Activated CD4-positive, alpha-beta T cell treated with anti-CD3 and anti-CD28 coated beads for 36 hours (primary cell): ENCODE data around the gene TP63. TPM values are rescaled to one million over a fixed set of nuclear protein-coding genes. Genes with fewer than 3 reads are reported as not detected.

ENCODE experiments used
- ATAC-seq: fragments of 200-7000 bp; cut with Tn5 transposase; one replicate; pipeline ENCODE4 v1.10.0; 2021; ENCODE audit warnings: mild to moderate bottlenecking, moderate library complexity
- CTCF ChIA-PET: fragments of 350-600 bp; sonication (Branson Sonifier 250); formaldehyde crosslinking; loops from one replicate; lab custom pipeline; 2021; ENCODE audit warnings: antibody characterized with exemption; lab: Charles Lee
- POLR2A ChIA-PET: fragments of 350-600 bp; sonication (Branson Sonifier 250); formaldehyde crosslinking; loops from one replicate; lab custom pipeline; 2021; ENCODE audit warnings: antibody characterized with exemption, inconsistent platforms; lab: Charles Lee
- DNase-seq: peaks from one replicate; pipeline ENCODE4 v3.0.0-alpha.2; 2020
- H3K27ac Mint-ChIP-seq: one replicate; pipeline ENCODE4 v1.8.0; 2021; ENCODE audit warnings: mixed read lengths
- H3K27me3 Mint-ChIP-seq: one replicate; pipeline ENCODE4 v1.8.0; 2021; ENCODE audit warnings: mixed read lengths
- H3K36me3 Mint-ChIP-seq: one replicate; pipeline ENCODE4 v1.8.0; 2021; ENCODE audit warnings: low read depth, mixed read lengths
- H3K4me1 Mint-ChIP-seq: one replicate; pipeline ENCODE4 v1.8.0; 2021; ENCODE audit warnings: mixed read lengths
- H3K4me3 Mint-ChIP-seq: one replicate; pipeline ENCODE4 v1.8.0; 2021; ENCODE audit warnings: mild to moderate bottlenecking, moderate library complexity, mixed read lengths
- H3K9me3 Mint-ChIP-seq: one replicate; pipeline ENCODE4 v1.8.0; 2021; ENCODE audit warnings: low read depth, mixed read lengths
- intact Hi-C, 2 experiments: fragments of 100-400 bp; cut with DNase I in 1 of 2; cut with micrococcal nuclease in 1 of 2; formaldehyde crosslinking; loops; one replicate each; pipeline versions ENCODE4 v1.14.2 to v1.15.1; 2022 to 2024; cut with DNase I, micrococcal nuclease
- total RNA-seq, 2 experiments: library from RNA; stranded (reverse); gene quantifications; one replicate each; pipeline ENCODE4 v1.2.3, GENCODE V29; 2021

Gene TP63
- total RNA-seq, 2 experiments from 2014 or later = 0.33 to 0.46 TPM

DNA sequence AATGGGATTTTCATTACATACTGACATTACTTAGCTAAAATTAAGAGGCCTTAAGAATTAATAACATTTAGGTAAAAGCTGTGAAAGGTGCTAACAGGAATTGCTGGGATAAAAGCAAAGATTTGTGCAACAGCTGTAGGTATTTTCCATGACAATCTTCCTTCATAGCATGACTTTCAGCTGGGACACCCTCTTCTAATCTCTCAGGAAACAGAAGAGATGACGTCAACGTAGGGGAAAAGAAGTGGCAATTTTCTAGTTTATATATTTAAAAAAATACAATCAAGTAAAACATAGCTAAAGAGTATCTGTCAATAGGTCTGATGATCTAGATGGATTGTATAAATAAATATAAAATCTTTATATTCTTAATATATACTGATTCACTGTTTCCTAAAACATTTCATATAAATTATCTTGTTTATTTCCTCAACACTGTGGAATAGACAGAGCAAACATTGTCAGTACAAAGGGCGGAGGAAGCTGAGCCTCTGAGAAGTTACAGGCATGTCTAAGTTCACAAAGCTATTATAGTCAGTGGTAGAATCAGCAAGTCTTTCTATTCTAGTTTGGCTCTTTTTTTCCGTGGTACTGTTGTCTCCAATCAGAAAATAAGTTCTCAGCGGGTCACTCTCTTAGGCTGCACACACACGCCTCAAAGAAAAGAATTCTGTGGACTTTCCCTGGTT, 272.5 kb downstream of the TP63 start:
- Mint-ChIP-seq H3K27me3 (peaks cover 5% of the 10 kb centered on the region), H3K27ac (no peak overlapping the region), H3K36me3 (no peaks in the 10 kb centered on the region), H3K4me1 (no peaks in the 10 kb centered on the region), H3K4me3 (no peak overlapping the region), H3K9me3 (no peaks in the 10 kb centered on the region)
- POLR2A ChIA-PET = no interaction called here
- intact Hi-C loops = no loop called here
- CTCF ChIA-PET = interaction anchor here (0.8 kb wide), 1 partner anchor 864 kb away, joined by 3 read pairs; no protein-coding TSS in a partner anchor
- no peak for ATAC-seq
- DNase-seq = no peak

DNA sequence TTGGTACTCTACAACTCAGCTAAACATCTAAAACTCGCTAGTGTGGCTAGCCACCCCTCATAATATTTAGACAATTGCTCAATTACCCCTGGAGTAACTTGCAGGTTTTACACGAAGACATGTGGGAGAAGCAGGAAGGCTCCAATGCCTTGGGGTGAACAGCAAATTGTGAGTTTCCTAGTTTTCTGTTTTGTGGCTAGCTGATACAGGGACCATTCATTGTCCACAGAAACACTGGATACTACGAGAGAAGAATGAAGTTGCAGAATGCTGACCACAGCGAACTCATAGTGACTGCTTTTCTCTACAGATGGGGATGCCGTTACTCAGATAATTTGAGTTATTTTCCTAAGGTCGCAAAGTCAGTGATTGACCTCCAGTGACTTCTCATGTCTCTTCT, 276.6 kb downstream of the TP63 start:
- Mint-ChIP-seq H3K27me3 (peaks cover 7% of the 10 kb centered on the region), H3K4me3 (no peak overlapping the region), H3K9me3 (no peaks in the 10 kb centered on the region), H3K27ac (no peak overlapping the region), H3K36me3 (no peaks in the 10 kb centered on the region), H3K4me1 (no peaks in the 10 kb centered on the region)
- CTCF ChIA-PET = interaction anchor here (0.9 kb wide), 1 partner anchor 53 kb away, joined by 3 read pairs; no protein-coding TSS in a partner anchor
- POLR2A ChIA-PET = no interaction called here
- ATAC-seq = no peak
- intact Hi-C loops = no loop called here
- DNase-seq = no peak

DNA sequence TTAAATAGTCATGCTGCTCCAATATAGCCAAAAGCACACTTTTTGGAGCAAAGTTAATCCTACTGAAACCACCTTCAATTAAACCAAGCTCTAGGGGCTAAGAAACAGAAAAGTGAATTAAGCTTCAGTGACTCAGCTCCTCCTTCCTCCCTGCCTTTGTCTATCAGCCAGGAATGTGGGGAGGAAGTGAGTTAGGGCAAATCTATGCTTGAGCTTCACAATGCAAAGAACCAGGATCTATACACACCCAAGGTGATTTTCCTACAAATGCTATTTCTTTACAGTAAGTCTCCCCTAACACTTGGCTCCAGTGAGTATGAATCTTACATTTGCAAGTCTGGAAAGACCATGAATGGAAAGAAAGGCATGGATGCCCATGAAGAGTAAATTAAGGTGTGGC, 277.5 kb downstream of the TP63 start:
- ATAC-seq (no peak), DNase-seq (no peak)
- Mint-ChIP-seq H3K27ac (no peak overlapping the region), H3K4me1 (no peaks in the 10 kb centered on the region), H3K27me3 (peaks cover 7% of the 10 kb centered on the region), H3K9me3 (no peaks in the 10 kb centered on the region), H3K36me3 (no peaks in the 10 kb centered on the region), H3K4me3 (no peak overlapping the region)
- intact Hi-C loops = no loop called here
- ChIA-PET POLR2A (interaction anchor here (0.6 kb wide), 1 partner anchor 9 kb away, joined by 3 read pairs; no protein-coding TSS in a partner anchor), CTCF (no interaction called here)

DNA sequence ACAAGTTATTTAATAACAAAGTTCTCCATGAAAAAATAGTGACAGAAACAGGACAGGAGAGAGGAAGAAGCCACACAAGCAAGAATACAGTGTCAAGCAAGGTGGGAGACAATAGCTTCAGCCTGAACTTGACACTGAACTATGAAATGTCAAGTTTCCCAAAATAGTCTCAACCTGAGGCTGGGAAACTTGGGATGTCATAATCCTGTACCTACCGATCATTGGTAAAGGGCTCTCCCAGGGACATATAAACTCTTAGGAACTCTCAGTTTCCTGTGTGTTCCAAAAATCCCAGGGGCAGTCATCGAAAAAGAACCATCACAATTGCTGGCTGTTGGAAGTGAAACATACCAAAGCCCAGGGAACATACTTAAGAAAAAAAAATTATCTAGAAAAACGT, 277.9 kb downstream of the TP63 start:
- POLR2A ChIA-PET = no interaction called here
- CTCF ChIA-PET = no interaction called here
- intact Hi-C loops = no loop called here
- Mint-ChIP-seq H3K4me3 (no peak overlapping the region), H3K9me3 (no peaks in the 10 kb centered on the region), H3K27ac (no peak overlapping the region), H3K4me1 (no peaks in the 10 kb centered on the region), H3K27me3 (peaks cover 7% of the 10 kb centered on the region), H3K36me3 (no peaks in the 10 kb centered on the region)
- ATAC-seq = no peak
- no peak for DNase-seq

DNA sequence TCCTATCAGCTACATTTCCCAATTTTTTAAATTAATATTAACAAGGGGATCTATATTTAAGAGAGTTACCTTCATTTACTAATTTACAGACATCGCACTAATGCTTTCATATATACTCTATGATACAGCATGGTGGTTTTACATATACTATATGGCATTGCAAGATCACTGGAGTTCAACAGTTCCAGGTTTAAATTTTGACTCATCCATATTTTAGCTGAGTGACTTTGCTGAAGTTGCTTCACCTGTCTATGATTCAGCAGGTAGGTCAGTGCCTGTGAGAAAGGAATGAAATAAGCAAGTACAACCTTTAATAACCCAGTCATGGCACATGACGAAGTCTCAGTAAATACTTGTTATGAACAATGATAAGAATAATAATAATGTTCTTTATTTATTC, 278.4 kb downstream of the TP63 start:
- intact Hi-C loops = no loop called here
- H3K27me3 Mint-ChIP-seq = peaks cover 7% of the 10 kb centered on the region
- no peaks in the 10 kb centered on the region for H3K4me1 Mint-ChIP-seq
- H3K36me3 Mint-ChIP-seq = no peaks in the 10 kb centered on the region
- no peak overlapping the region for H3K4me3 Mint-ChIP-seq
- H3K27ac Mint-ChIP-seq = no peak overlapping the region
- ChIA-PET POLR2A (no interaction called here), CTCF (no interaction called here)
- H3K9me3 Mint-ChIP-seq = no peaks in the 10 kb centered on the region
- no peak for ATAC-seq
- DNase-seq = no peak

DNA sequence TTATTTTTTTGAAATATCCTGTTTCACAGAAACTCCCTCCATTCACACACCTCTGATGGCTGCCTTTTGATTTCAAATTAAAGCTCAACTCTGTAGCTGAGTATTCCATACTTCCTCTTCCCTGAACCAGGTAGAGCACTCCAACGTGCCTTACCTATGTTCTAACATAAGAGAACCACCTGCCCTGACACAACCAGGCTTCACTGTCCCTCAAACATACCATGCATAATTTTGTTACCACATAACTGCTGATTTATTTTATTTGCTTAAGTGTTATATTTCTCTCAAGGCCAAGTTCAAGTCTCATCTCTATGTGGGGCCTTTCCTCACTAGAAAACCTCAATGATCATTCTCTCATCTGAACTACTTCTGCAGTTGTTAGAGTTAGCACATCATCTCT, 279.8 kb downstream of the TP63 start:
- Mint-ChIP-seq H3K27ac (no peak overlapping the region), H3K4me3 (no peak overlapping the region), H3K4me1 (peaks cover 1% of the 10 kb centered on the region), H3K9me3 (no peaks in the 10 kb centered on the region), H3K27me3 (peaks cover 12% of the 10 kb centered on the region), H3K36me3 (no peaks in the 10 kb centered on the region)
- ATAC-seq (no peak), DNase-seq (no peak)
- intact Hi-C loops = no loop called here
- CTCF ChIA-PET = interaction anchor here (0.6 kb wide), 1 partner anchor 200 kb away, joined by 3 read pairs; no protein-coding TSS in a partner anchor
- POLR2A ChIA-PET = no interaction called here

DNA sequence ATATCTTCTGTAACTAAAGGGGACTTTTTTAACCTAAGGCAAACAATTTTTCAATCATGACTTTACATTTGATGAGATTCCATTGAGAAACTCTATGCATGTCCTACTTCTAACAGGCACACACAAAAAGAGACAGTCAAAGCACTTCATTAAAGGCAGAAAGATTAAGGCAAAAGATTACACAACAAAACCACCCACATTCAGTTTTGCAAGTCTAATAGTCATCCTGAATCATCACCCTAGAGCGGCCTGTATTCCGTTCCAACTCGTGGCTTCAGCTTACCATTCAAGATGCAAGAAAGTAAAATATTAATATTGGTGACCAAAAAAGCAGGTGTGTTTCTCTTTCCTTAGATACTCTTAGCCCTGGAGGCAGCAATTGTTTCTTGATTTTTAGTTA, 283.6 kb downstream of the TP63 start:
- ChIA-PET POLR2A (no interaction called here), CTCF (no interaction called here)
- Mint-ChIP-seq H3K27ac (no peak overlapping the region), H3K9me3 (no peaks in the 10 kb centered on the region), H3K4me3 (no peak overlapping the region), H3K36me3 (no peaks in the 10 kb centered on the region), H3K27me3 (peaks cover 11% of the 10 kb centered on the region), H3K4me1 (peaks cover 1% of the 10 kb centered on the region)
- peak; percentile 57 for ATAC-seq
- intact Hi-C loops = no loop called here
- peak; percentile 11 for DNase-seq

DNA sequence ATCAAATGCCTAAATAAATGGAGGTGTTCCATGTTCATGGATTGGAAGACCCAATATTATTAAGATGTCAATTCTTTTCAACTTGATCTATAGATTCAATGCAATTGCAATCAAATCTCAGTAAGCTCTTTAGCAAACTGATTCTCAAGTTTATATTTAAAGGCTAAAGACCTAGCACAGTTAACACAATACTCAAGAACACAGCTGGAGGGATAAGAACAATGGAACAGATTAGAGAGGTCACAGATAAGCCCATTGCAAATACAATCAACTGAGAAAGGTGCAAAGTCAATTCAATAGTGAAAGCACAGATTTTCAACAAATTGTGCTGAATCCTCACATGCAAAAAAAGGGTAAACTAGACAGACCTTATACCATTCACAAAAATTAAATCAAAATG, 290.6 kb downstream of the TP63 start:
- intact Hi-C loops = no loop called here
- H3K4me1 Mint-ChIP-seq = no peaks in the 10 kb centered on the region
- no peaks in the 10 kb centered on the region for H3K36me3 Mint-ChIP-seq

DNA sequence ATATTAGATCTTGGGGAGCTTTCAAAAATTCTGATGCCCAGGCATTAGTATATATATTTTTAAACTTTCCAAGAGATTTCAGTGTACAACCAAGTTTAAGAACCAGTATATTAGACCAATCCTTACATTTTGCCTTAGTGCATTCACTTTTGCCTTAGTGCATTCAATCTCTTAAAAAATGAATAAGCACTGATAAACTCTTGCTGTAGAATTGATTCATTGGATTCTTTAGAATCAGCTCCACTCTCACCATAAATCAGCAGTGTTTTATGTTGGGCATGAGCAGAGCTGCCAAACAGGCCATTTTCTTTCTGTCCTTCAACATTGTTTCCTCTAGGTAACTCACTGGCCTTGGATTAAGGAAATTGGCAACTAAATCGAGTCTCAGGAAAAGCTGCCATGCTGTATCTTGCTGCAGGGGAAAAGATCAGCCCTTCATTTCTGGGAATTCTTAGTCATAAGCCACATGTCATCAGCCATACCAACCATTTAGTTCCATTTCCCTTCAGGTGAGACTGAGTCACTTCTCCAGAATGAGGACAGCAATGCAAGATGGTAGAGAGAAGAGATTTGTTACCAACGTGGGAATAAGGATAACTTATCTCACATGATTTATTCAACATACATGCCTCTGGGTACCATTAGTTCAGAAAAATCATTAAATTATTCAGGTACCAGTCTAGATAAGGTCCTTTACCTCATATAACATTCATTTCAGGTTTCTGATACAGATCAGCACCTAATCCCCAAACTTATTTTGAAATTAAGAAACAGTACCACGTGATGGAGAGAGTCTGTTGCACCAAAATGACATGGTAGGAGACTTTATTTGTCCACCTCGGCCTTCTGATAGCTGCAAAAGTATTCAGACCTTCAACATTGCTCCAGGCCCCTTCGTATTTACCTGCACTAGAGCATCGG, 297.0 kb downstream of the TP63 start:
- peak overlapping the region; percentile 79 for H3K27ac Mint-ChIP-seq
- DNase-seq = no peak
- no peaks in the 10 kb centered on the region for H3K36me3 Mint-ChIP-seq
- H3K4me3 Mint-ChIP-seq = no peak overlapping the region
- peaks cover 26% of the 10 kb centered on the region for H3K4me1 Mint-ChIP-seq
- H3K27me3 Mint-ChIP-seq = peaks cover 2% of the 10 kb centered on the region
- intact Hi-C loops = loop anchor here (1.0 to 2.0 kb wide), 3 partner anchors 17 to 399 kb away; no protein-coding TSS in a partner anchor
- CTCF ChIA-PET = interaction anchor here (0.6 to 1.9 kb wide), 6 partner anchors 21 to 651 kb away, joined by 3 to 6 read pairs (median 4); no protein-coding TSS in a partner anchor
- H3K9me3 Mint-ChIP-seq = no peaks in the 10 kb centered on the region
- POLR2A ChIA-PET = interaction anchor here (0.6 kb wide), 1 partner anchor 725 kb away, joined by 14 read pairs; no protein-coding TSS in a partner anchor
- peak; percentile 91 for ATAC-seq

More for the DNA sequence above, 290.6 kb downstream of the TP63 start:
- Mint-ChIP-seq H3K27ac (no peak overlapping the region), H3K4me3 (no peak overlapping the region), H3K9me3 (no peaks in the 10 kb centered on the region), H3K27me3 (peaks cover 4% of the 10 kb centered on the region)
- ChIA-PET POLR2A (no interaction called here), CTCF (no interaction called here)
- DNase-seq (no peak), ATAC-seq (no peak)

DNA sequence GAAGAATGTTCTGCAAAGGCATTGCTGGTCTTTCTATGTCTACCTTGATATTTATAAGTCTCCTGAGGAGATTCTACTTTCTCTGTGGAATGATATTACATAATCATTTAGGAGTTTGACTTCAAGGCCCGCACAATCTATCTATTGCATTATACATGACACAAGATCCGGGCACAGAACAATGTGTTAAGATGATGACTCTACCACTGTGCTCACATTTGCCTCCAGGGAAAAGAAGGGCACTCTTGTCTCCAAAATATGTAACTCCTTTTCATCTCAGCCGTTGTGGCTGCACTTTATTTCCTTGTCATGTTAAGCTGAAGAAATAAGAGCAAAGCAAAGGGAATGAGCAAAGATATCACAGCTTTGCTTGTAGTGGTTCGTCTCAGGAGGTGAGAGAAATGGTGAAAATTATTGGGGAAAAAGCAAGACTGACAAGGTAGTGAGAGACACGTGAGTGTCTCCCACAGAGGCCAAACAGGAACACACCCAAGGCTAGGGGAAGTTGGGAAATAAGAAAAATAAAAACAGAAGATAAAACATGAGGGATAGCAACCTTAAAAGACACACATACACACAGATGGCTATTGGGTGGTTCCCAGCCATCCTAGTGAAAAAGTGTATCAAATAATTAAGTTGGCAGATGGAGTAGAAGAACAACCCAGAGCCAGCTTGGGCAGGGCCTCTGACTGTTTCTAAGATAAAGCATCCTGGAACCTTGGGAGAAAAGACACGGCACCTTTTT, 305.2 kb downstream of the TP63 start:
- POLR2A ChIA-PET = no interaction called here
- no peak overlapping the region for H3K4me3 Mint-ChIP-seq
- peaks cover 2% of the 10 kb centered on the region for H3K27me3 Mint-ChIP-seq
- no peak overlapping the region for H3K27ac Mint-ChIP-seq
- DNase-seq (no peak), ATAC-seq (no peak)
- H3K9me3 Mint-ChIP-seq = peaks cover 3% of the 10 kb centered on the region
- intact Hi-C loops = no loop called here
- H3K4me1 Mint-ChIP-seq = no peaks in the 10 kb centered on the region
- CTCF ChIA-PET = interaction anchor here (1.1 to 1.9 kb wide), 2 partner anchors 12 to 25 kb away, joined by 3 to 9 read pairs; no protein-coding TSS in a partner anchor
- H3K36me3 Mint-ChIP-seq = no peaks in the 10 kb centered on the region
